ENCODE measurements around the gene IGFALS. TPM values are rescaled to one million over a fixed set of nuclear protein-coding genes. Genes with fewer than 3 reads are reported as not detected.

Gene IGFALS
- total and polyA plus RNA-seq, 11 donors = 0.12 to 0.38 (median 0.23) TPM; not detected in 8

- TF ChIP-seq POLR2A (IDR thresholded peaks at IDR 0.05) (no peak), CTCF (IDR thresholded peaks at IDR 0.05) (no peak)
- H3K27ac ChIP-seq = no peak overlapping the region
- peaks cover 14 to 44% (median 32%) of the 10 kb centered on the region in 12 donors for H3K4me1 ChIP-seq
- WGBS, 4 donors = 86 to 95% (median 90%) methylated on average over 14 to 30 of the region's 30 CpGs
- DNase-seq (peak in 2 of 5 donors; percentile 12 to 63), ATAC-seq (no peak)
- H3K36me3 ChIP-seq = peaks cover 0 to 52% (median 41%) of the 10 kb centered on the region in 9 donors
- H3K4me3 ChIP-seq = no peak overlapping the region
- intact Hi-C loops (cut with DNase I) = no loop called here
- H3K27me3 ChIP-seq = no peaks in the 10 kb centered on the region
- no peaks in the 10 kb centered on the region for H3K9me3 ChIP-seq
Observed at GRCh38 chr16:1775006-1775845, 18.3 kb downstream of the IGFALS start.

GRCh38 chr16:1774448-1774780 lies 19.1 kb downstream of the IGFALS start:
- no peak for ATAC-seq
- intact Hi-C loops (cut with DNase I) = loop anchor here in 2 of 10 donors (5.0 kb wide), 2 partner anchors 67 to 162 kb away; partner anchors contain the start of genes CRAMP1 (in 1 of the 2), IFT140 (in 1 of the 2) and MAPK8IP3 (in 1 of the 2)

GRCh38 chr16:1773703-1774447 lies 19.6 kb downstream of the IGFALS start:
- Histone ChIP-seq H3K27ac (peak overlapping the region; percentile 91 to 99 (median 97)), H3K4me1 (peaks cover 14 to 44% (median 32%) of the 10 kb centered on the region in 12 donors), H3K27me3 (no peaks in the 10 kb centered on the region), H3K9me3 (no peaks in the 10 kb centered on the region), H3K4me3 (peak overlapping the region; percentile 75 to 99 (median 96)), H3K36me3 (peaks cover 0 to 45% (median 34%) of the 10 kb centered on the region in 9 donors)
- TF ChIP-seq POLR2A (IDR thresholded peaks at IDR 0.05) = no peak
- peak in 1 of 12 donors; percentile 14 for TF ChIP-seq CTCF (IDR thresholded peaks at IDR 0.05)
- intact Hi-C loops (cut with DNase I) = loop anchor here in 3 of 10 donors (1.0 to 5.0 kb wide), 3 partner anchors 8 to 162 kb away; partner anchors contain the start of genes CRAMP1 (in 1 of the 3), IFT140 (in 1 of the 3), MAPK8IP3 (in 1 of the 3) and NUBP2 (in 1 of the 3)
- 15 to 18% (median 16%) methylated on average over 27 to 45 of the region's 45 CpGs for WGBS, 4 donors
- ATAC-seq (peak in 2 of 4 donors; percentile 0), DNase-seq (peak in 2 of 5 donors; percentile 59 to 71)

More at GRCh38 chr16:1774448-1774780, 19.1 kb downstream of the IGFALS start:
- Histone ChIP-seq H3K27ac (peak overlapping the region in 4 of 12 donors; percentile 15 to 98 (median 98)), H3K36me3 (peaks cover 0 to 45% (median 36%) of the 10 kb centered on the region in 9 donors), H3K9me3 (no peaks in the 10 kb centered on the region), H3K4me3 (peak overlapping the region in 9 of 12 donors; percentile 75 to 99 (median 96)), H3K27me3 (no peaks in the 10 kb centered on the region), H3K4me1 (peaks cover 14 to 44% (median 32%) of the 10 kb centered on the region in 12 donors)
- TF ChIP-seq POLR2A (IDR thresholded peaks at IDR 0.05) (no peak), CTCF (IDR thresholded peaks at IDR 0.05) (no peak)
- whole genome bisulfite sequencing, 4 donors = 85 to 91% (median 88%) methylated on average over 5 to 7 of the region's 7 CpGs
- peak in 2 of 5 donors; percentile 5 to 55 for DNase-seq

All from heart left ventricle (tissue), 16 donors.